GM23338 (cell line): ENCODE results near the gene ANKS1B. TPM values are rescaled to one million over a fixed set of nuclear protein-coding genes. Genes with fewer than 3 reads are reported as not detected.

Experiments used
- ATAC-seq: fragments of 200-7000 bp; cut with Tn5 transposase; 3 replicates; pipeline ENCODE4 v1.9.1; 2020
- DNase-seq: peaks from one replicate; pipeline ENCODE4 v3.0.0-alpha.2; 2015; ENCODE audit warnings: low spot score
- H2AFZ ChIP-seq: fragments of 200-600 bp; sonication (generic); 2 replicates; pipeline ENCODE4 v1.8.0; 2016; ENCODE audit warnings: antibody characterized with exemption, mild to moderate bottlenecking, moderate library complexity
- H3F3A ChIP-seq: fragments of 200-600 bp; sonication (generic); replicated peaks from 2 replicates; pipeline ENCODE4 v1.8.0; 2017; ENCODE audit warnings: antibody characterized with exemption, mixed run types, low read depth
- H3K27ac ChIP-seq: fragments of 200-600 bp; sonication (generic); 2 replicates; pipeline ENCODE4 v1.6.1; 2016; ENCODE audit warnings: low read depth
- H3K27me3 ChIP-seq: fragments of 200-600 bp; sonication (generic); 2 replicates; pipeline ENCODE4 v1.8.0; 2016; ENCODE audit warnings: mild to moderate bottlenecking, mixed run types, moderate library complexity; ENCODE audit not compliant: insufficient read depth
- H3K36me3 ChIP-seq: fragments of 200-600 bp; sonication (generic); 2 replicates; pipeline ENCODE4 v1.8.0; 2016; ENCODE audit warnings: mild to moderate bottlenecking; ENCODE audit not compliant: insufficient read depth
- H3K4me1 ChIP-seq: fragments of 200-600 bp; sonication (generic); 2 replicates; pipeline ENCODE4 v1.8.0; 2016; ENCODE audit warnings: mild to moderate bottlenecking, moderate library complexity; ENCODE audit not compliant: insufficient read depth
- H3K4me2 ChIP-seq: fragments of 200-600 bp; sonication (generic); 2 replicates; pipeline ENCODE4 v1.7.1; 2017; ENCODE audit warnings: mixed run types
- H3K4me3 ChIP-seq: fragments of 200-600 bp; sonication (generic); 2 replicates; pipeline ENCODE4 v1.6.1; 2016; ENCODE audit warnings: mixed run types
- H3K79me2 ChIP-seq: fragments of 200-600 bp; sonication (generic); replicated peaks from 2 replicates; pipeline ENCODE4 v1.8.0; 2017; ENCODE audit warnings: mild to moderate bottlenecking; ENCODE audit not compliant: insufficient read depth
- H3K9me2 ChIP-seq: fragments of 200-600 bp; sonication (generic); 2 replicates; pipeline ENCODE4 v1.8.0; 2017; ENCODE audit not compliant: insufficient read depth
- H4K20me1 ChIP-seq: fragments of 200-600 bp; sonication (generic); replicated peaks from 2 replicates; pipeline ENCODE4 v1.8.0; 2017; ENCODE audit warnings: mild to moderate bottlenecking; ENCODE audit not compliant: insufficient read depth
- H3K27ac Mint-ChIP-seq: 2 replicates; pipeline ENCODE4 v1.8.0; 2020; ENCODE audit warnings: inconsistent platforms, mild to moderate bottlenecking, moderate library complexity, mixed read lengths
- H3K27me3 Mint-ChIP-seq: 3 replicates; pipeline ENCODE4 v1.8.0; 2022; ENCODE audit warnings: low read depth, mild to moderate bottlenecking, moderate library complexity, mixed read lengths, inconsistent platforms; ENCODE audit not compliant: insufficient read depth, poor library complexity
- H3K36me3 Mint-ChIP-seq: 3 replicates; pipeline ENCODE4 v1.8.0; 2021; ENCODE audit warnings: low read depth, mild to moderate bottlenecking, inconsistent platforms, moderate library complexity, mixed read lengths
- H3K4me1 Mint-ChIP-seq: 3 replicates; pipeline ENCODE4 v1.8.0; 2020; ENCODE audit warnings: mild to moderate bottlenecking, inconsistent platforms, mixed read lengths
- H3K4me3 Mint-ChIP-seq: 3 replicates; pipeline ENCODE4 v1.8.0; 2021; ENCODE audit warnings: moderate library complexity, mild to moderate bottlenecking, inconsistent platforms, mixed read lengths
- H3K9me3 Mint-ChIP-seq: 3 replicates; pipeline ENCODE4 v1.8.0; 2020; ENCODE audit warnings: moderate library complexity, mild to moderate bottlenecking, inconsistent platforms, mixed read lengths
- CREB1 ChIP-seq: fragments of 250-450 bp; sonication (Bioruptor Pico); IDR thresholded peaks from 2 replicates; pipeline ENCODE4 v1.5.0; 2020; ENCODE audit warnings: low read depth, mild to moderate bottlenecking, moderate library complexity
- EZH2 ChIP-seq: fragments of 200-600 bp; sonication (generic); IDR thresholded peaks from one replicate; pipeline ENCODE4 v1.8.0; 2017; ENCODE audit warnings: antibody characterized with exemption, mild to moderate bottlenecking, low read depth; ENCODE audit not compliant: unreplicated experiment
- EZH2phosphoT487 ChIP-seq: fragments of 200-600 bp; sonication (generic); IDR thresholded peaks from one replicate; pipeline ENCODE4 v1.8.1; 2018; ENCODE audit warnings: antibody characterized with exemption; ENCODE audit not compliant: unreplicated experiment
- JUNB ChIP-seq: IDR thresholded peaks from one replicate; pipeline ENCODE4 v1.6.1; 2016; ENCODE audit warnings: antibody characterized with exemption; ENCODE audit not compliant: unreplicated experiment
- NANOG ChIP-seq: IDR thresholded peaks from 2 replicates; pipeline ENCODE4 v1.6.1; 2016; ENCODE audit warnings: antibody characterized with exemption, borderline replicate concordance
- POLR2AphosphoS5 ChIP-seq: IDR thresholded peaks from 2 replicates; pipeline ENCODE4 v1.6.1; 2016; ENCODE audit warnings: antibody characterized with exemption, low read depth
- STAT1 ChIP-seq: IDR thresholded peaks from one replicate; pipeline ENCODE4 v1.6.1; 2016; ENCODE audit warnings: antibody characterized with exemption; ENCODE audit not compliant: unreplicated experiment
- ZNF114 ChIP-seq: fragments of 250-450 bp; sonication (Bioruptor Pico); IDR thresholded peaks from 2 replicates; pipeline ENCODE4 v1.5.0; 2020; ENCODE audit warnings: mild to moderate bottlenecking, moderate library complexity
- ZNF331 ChIP-seq: fragments of 250-450 bp; sonication (Bioruptor Pico); IDR thresholded peaks from 2 replicates; pipeline ENCODE4 v1.5.0; 2020; ENCODE audit warnings: low read depth, mild to moderate bottlenecking, moderate library complexity
- polyA plus RNA-seq: library from polyadenylated mRNA; unstranded; fragments of >200 nt; fragmentation: Nextera tagmentation; extraction: Ambion mirVana; gene quantifications from 2 replicates; pipeline ENCODE4 v1.2.1, GENCODE V29; 2016
- total RNA-seq: library from RNA; depleted of rRNA; stranded (reverse); fragments of >200 nt; shearing (Covaris generic); gene quantifications from 2 replicates; pipeline ENCODE4 v1.2.3, GENCODE V29; 2014
- TF ChIP-seq, protein P1 (sequence below): fragments of 250-450 bp; sonication (Bioruptor Pico); IDR thresholded peaks from 2 replicates; pipeline ENCODE4 v1.5.0; 2020; ENCODE audit warnings: mild to moderate bottlenecking, moderate library complexity
- TF ChIP-seq, protein P2 (sequence below): IDR thresholded peaks from one replicate; pipeline ENCODE4 v1.6.1; 2018; ENCODE audit warnings: antibody characterized with exemption; ENCODE audit not compliant: unreplicated experiment
- TF ChIP-seq, protein P3 (sequence below): IDR thresholded peaks from 2 replicates; pipeline ENCODE4 v1.6.1; 2016; ENCODE audit warnings: antibody characterized with exemption
- TF ChIP-seq, protein P4 (sequence below), 2 experiments: fragments of 200-600 bp in 1 of 2; sonication (generic) in 1 of 2; conservative IDR thresholded peaks; 2 replicates each; pipeline versions ENCODE4 v1.5.1 to v1.6.1; 2016 to 2017; ENCODE audit warnings: antibody characterized with exemption in 2 of 2, low read depth in 2 of 2, mild to moderate bottlenecking in 2 of 2, moderate library complexity in 1 of 2

The ANKS1B gene
- total and polyA plus RNA-seq, 2 experiments from 2014 or later: 4.3 to 5.8 TPM

- Mint-ChIP-seq H3K4me3 (no peak overlapping the region), H3K4me1 (peaks cover 25% of the 10 kb centered on the region), H3K9me3 (no peaks in the 10 kb centered on the region), H3K36me3 (no peaks in the 10 kb centered on the region), H3K27ac (no peak overlapping the region), H3K27me3 (peaks cover 7% of the 10 kb centered on the region)
- Histone ChIP-seq H3K9me2 (no peaks in the 10 kb centered on the region), H4K20me1 (no peaks in the 10 kb centered on the region), H3K36me3 (no peaks in the 10 kb centered on the region; the same call in 1 of the 2 replicates), H3F3A (no peaks in the 10 kb centered on the region), H2AFZ (no peak overlapping the region), H3K79me2 (no peaks in the 10 kb centered on the region), H3K4me2 (no peak overlapping the region), H3K27ac (no peak overlapping the region), H3K4me1 (peaks cover 16% of the 10 kb centered on the region), H3K27me3 (no peaks in the 10 kb centered on the region), H3K4me3 (no peak overlapping the region)
- ATAC-seq (no peak), DNase-seq (no peak)
- no peak for TF ChIP-seq CREB1 (CRISPR knock-in tag)
- no peak for TF ChIP-seq EZH2
- no peak for TF ChIP-seq ZNF114 (CRISPR knock-in tag)
- TF ChIP-seq, protein P1, sequence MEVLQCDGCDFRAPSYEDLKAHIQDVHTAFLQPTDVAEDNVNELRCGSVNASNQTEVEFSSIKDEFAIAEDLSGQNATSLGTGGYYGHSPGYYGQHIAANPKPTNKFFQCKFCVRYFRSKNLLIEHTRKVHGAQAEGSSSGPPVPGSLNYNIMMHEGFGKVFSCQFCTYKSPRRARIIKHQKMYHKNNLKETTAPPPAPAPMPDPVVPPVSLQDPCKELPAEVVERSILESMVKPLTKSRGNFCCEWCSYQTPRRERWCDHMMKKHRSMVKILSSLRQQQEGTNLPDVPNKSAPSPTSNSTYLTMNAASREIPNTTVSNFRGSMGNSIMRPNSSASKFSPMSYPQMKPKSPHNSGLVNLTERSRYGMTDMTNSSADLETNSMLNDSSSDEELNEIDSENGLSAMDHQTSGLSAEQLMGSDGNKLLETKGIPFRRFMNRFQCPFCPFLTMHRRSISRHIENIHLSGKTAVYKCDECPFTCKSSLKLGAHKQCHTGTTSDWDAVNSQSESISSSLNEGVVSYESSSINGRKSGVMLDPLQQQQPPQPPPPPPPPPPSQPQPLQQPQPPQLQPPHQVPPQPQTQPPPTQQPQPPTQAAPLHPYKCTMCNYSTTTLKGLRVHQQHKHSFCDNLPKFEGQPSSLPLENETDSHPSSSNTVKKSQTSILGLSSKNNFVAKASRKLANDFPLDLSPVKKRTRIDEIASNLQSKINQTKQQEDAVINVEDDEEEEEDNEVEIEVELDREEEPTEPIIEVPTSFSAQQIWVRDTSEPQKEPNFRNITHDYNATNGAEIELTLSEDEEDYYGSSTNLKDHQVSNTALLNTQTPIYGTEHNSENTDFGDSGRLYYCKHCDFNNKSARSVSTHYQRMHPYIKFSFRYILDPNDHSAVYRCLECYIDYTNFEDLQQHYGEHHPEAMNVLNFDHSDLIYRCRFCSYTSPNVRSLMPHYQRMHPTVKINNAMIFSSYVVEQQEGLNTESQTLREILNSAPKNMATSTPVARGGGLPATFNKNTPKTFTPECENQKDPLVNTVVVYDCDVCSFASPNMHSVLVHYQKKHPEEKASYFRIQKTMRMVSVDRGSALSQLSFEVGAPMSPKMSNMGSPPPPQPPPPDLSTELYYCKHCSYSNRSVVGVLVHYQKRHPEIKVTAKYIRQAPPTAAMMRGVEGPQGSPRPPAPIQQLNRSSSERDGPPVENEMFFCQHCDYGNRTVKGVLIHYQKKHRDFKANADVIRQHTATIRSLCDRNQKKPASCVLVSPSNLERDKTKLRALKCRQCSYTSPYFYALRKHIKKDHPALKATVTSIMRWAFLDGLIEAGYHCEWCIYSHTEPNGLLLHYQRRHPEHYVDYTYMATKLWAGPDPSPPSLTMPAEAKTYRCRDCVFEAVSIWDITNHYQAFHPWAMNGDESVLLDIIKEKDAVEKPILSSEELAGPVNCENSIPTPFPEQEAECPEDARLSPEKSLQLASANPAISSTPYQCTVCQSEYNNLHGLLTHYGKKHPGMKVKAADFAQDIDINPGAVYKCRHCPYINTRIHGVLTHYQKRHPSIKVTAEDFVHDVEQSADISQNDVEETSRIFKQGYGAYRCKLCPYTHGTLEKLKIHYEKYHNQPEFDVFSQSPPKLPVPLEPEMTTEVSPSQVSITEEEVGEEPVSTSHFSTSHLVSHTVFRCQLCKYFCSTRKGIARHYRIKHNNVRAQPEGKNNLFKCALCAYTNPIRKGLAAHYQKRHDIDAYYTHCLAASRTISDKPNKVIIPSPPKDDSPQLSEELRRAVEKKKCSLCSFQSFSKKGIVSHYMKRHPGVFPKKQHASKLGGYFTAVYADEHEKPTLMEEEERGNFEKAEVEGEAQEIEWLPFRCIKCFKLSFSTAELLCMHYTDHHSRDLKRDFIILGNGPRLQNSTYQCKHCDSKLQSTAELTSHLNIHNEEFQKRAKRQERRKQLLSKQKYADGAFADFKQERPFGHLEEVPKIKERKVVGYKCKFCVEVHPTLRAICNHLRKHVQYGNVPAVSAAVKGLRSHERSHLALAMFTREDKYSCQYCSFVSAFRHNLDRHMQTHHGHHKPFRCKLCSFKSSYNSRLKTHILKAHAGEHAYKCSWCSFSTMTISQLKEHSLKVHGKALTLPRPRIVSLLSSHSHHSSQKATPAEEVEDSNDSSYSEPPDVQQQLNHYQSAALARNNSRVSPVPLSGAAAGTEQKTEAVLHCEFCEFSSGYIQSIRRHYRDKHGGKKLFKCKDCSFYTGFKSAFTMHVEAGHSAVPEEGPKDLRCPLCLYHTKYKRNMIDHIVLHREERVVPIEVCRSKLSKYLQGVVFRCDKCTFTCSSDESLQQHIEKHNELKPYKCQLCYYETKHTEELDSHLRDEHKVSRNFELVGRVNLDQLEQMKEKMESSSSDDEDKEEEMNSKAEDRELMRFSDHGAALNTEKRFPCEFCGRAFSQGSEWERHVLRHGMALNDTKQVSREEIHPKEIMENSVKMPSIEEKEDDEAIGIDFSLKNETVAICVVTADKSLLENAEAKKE (CRISPR knock-in tag): no peak
- TF ChIP-seq EZH2phosphoT487: no peak
- TF ChIP-seq NANOG: no peak
- TF ChIP-seq, protein P2, sequence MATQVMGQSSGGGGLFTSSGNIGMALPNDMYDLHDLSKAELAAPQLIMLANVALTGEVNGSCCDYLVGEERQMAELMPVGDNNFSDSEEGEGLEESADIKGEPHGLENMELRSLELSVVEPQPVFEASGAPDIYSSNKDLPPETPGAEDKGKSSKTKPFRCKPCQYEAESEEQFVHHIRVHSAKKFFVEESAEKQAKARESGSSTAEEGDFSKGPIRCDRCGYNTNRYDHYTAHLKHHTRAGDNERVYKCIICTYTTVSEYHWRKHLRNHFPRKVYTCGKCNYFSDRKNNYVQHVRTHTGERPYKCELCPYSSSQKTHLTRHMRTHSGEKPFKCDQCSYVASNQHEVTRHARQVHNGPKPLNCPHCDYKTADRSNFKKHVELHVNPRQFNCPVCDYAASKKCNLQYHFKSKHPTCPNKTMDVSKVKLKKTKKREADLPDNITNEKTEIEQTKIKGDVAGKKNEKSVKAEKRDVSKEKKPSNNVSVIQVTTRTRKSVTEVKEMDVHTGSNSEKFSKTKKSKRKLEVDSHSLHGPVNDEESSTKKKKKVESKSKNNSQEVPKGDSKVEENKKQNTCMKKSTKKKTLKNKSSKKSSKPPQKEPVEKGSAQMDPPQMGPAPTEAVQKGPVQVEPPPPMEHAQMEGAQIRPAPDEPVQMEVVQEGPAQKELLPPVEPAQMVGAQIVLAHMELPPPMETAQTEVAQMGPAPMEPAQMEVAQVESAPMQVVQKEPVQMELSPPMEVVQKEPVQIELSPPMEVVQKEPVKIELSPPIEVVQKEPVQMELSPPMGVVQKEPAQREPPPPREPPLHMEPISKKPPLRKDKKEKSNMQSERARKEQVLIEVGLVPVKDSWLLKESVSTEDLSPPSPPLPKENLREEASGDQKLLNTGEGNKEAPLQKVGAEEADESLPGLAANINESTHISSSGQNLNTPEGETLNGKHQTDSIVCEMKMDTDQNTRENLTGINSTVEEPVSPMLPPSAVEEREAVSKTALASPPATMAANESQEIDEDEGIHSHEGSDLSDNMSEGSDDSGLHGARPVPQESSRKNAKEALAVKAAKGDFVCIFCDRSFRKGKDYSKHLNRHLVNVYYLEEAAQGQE: no peak
- no peak for TF ChIP-seq STAT1
- TF ChIP-seq, protein P3, sequence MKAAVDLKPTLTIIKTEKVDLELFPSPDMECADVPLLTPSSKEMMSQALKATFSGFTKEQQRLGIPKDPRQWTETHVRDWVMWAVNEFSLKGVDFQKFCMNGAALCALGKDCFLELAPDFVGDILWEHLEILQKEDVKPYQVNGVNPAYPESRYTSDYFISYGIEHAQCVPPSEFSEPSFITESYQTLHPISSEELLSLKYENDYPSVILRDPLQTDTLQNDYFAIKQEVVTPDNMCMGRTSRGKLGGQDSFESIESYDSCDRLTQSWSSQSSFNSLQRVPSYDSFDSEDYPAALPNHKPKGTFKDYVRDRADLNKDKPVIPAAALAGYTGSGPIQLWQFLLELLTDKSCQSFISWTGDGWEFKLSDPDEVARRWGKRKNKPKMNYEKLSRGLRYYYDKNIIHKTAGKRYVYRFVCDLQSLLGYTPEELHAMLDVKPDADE: no peak
- no peak for TF ChIP-seq POLR2AphosphoS5
- TF ChIP-seq JUNB: no peak
- no peak for TF ChIP-seq ZNF331 (CRISPR knock-in tag)
- TF ChIP-seq, protein P4, sequence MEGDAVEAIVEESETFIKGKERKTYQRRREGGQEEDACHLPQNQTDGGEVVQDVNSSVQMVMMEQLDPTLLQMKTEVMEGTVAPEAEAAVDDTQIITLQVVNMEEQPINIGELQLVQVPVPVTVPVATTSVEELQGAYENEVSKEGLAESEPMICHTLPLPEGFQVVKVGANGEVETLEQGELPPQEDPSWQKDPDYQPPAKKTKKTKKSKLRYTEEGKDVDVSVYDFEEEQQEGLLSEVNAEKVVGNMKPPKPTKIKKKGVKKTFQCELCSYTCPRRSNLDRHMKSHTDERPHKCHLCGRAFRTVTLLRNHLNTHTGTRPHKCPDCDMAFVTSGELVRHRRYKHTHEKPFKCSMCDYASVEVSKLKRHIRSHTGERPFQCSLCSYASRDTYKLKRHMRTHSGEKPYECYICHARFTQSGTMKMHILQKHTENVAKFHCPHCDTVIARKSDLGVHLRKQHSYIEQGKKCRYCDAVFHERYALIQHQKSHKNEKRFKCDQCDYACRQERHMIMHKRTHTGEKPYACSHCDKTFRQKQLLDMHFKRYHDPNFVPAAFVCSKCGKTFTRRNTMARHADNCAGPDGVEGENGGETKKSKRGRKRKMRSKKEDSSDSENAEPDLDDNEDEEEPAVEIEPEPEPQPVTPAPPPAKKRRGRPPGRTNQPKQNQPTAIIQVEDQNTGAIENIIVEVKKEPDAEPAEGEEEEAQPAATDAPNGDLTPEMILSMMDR (conservative IDR thresholded peaks at IDR 0.05; ENCODE audit: low read depth in 2 of 2): no peak
Observed at GRCh38 chr12:98699586-98699985, 1285.2 kb downstream of the ANKS1B start.
